ENCODE measurements around the gene FCMR. TPM values are rescaled to one million over a fixed set of nuclear protein-coding genes. Genes with fewer than 3 reads are reported as not detected.
A peak's percentile ranks its signal among the peaks of the same experiment; 100 is the strongest.
"Not testable (repeated sequence)": the region's sequence is repeated elsewhere in the genome, so short reads cannot be mapped to it uniquely, and the experiment has no call there.

FCMR gene
- total RNA-seq, 1 donor from 2014 or later, result 3.3 TPM

- Histone ChIP-seq H3K27me3 (ENCODE audit: low read depth) (no peaks in the 10 kb centered on the region), H3K9me3 (replicated peaks) (no peaks in the 10 kb centered on the region), H3K27ac (replicated peaks) (no peak overlapping the region), H3K36me3 (no peaks in the 10 kb centered on the region), H3K4me1 (peaks cover 5% of the 10 kb centered on the region), H3K4me3 (no peak overlapping the region)
- intact Hi-C loops (cut with micrococcal nuclease), result no loop called here
- no peak for DNase-seq
- TF ChIP-seq CTCF (IDR thresholded peaks at IDR 0.05; ENCODE audit: borderline replicate concordance), result no peak
Measured at GRCh38 chr1:206929524-206929923, 7.8 kb upstream of the FCMR start.

- H3K27ac ChIP-seq (replicated peaks), result no peak overlapping the region
- H3K4me1 ChIP-seq, result peaks cover 5% of the 10 kb centered on the region
- no peak for DNase-seq
- no peaks in the 10 kb centered on the region for H3K9me3 ChIP-seq (replicated peaks)
- H3K27me3 ChIP-seq (ENCODE audit: low read depth), result no peaks in the 10 kb centered on the region
- H3K4me3 ChIP-seq, result no peak overlapping the region
- TF ChIP-seq CTCF (IDR thresholded peaks at IDR 0.05; ENCODE audit: borderline replicate concordance), result no peak
- no peaks in the 10 kb centered on the region for H3K36me3 ChIP-seq
- intact Hi-C loops (cut with micrococcal nuclease), result no loop called here
Measured at GRCh38 chr1:206926286-206926685, 4.5 kb upstream of the FCMR start.

GRCh38 chr1:206925106-206925736 is 3.5 kb upstream of the FCMR start:
- DNase-seq, result no peak
- Histone ChIP-seq H3K27me3 (ENCODE audit: low read depth) (no peaks in the 10 kb centered on the region), H3K9me3 (replicated peaks) (no peaks in the 10 kb centered on the region), H3K4me1 (peaks cover 5% of the 10 kb centered on the region), H3K4me3 (no peak overlapping the region), H3K36me3 (no peaks in the 10 kb centered on the region), H3K27ac (replicated peaks) (no peak overlapping the region)
- intact Hi-C loops (cut with micrococcal nuclease), result no loop called here
- peak; percentile 20 for TF ChIP-seq CTCF (IDR thresholded peaks at IDR 0.05; ENCODE audit: borderline replicate concordance)

GRCh38 chr1:206924592-206925105 is 2.9 kb upstream of the FCMR start:
- intact Hi-C loops (cut with micrococcal nuclease), result no loop called here
- H3K27ac ChIP-seq (replicated peaks), result no peak overlapping the region
- no peaks in the 10 kb centered on the region for H3K27me3 ChIP-seq (ENCODE audit: low read depth)
- no peaks in the 10 kb centered on the region for H3K9me3 ChIP-seq (replicated peaks)
- no peak overlapping the region for H3K4me3 ChIP-seq
- no peaks in the 10 kb centered on the region for H3K36me3 ChIP-seq
- H3K4me1 ChIP-seq, result peaks cover 5% of the 10 kb centered on the region
- no peak for TF ChIP-seq CTCF (IDR thresholded peaks at IDR 0.05; ENCODE audit: borderline replicate concordance)
- DNase-seq, result no peak

GRCh38 chr1:206923961-206924557 is 2.3 kb upstream of the FCMR start:
- H3K36me3 ChIP-seq; H3K27ac ChIP-seq (replicated peaks); H3K27me3 ChIP-seq (ENCODE audit: low read depth); H3K4me1 ChIP-seq; DNase-seq; H3K9me3 ChIP-seq (replicated peaks); H3K4me3 ChIP-seq; intact Hi-C loops (cut with micrococcal nuclease): not testable (repeated sequence)
